ENCODE results near the gene FAM124B. TPM values are rescaled to one million over a fixed set of nuclear protein-coding genes. Genes with fewer than 3 reads are reported as not detected.

FAM124B gene
- total and polyA plus RNA-seq, 2 of the 8 experiments (the other 6 are each of a cell fraction or from before 2014, with no cell fraction given): 2.1 to 2.6 TPM

GRCh38 chr2:224421065-224421464 is 19.2 kb upstream of the FAM124B start:
- FAIRE-seq (no peak), DNase-seq (ENCODE audit: low read depth in 1 of 2, low spot score in 2 of 2) (no peak)
- H3K79me1 ChIP-seq (ENCODE audit: low read depth, low read length): no peaks in the 10 kb centered on the region
- POLR2A ChIA-PET (ENCODE audit: partially characterized antibody): interaction anchor here (1.4 kb wide), 1 partner anchor 22 kb away, joined by 4 read pairs; no protein-coding TSS in a partner anchor
- no peak for TF ChIP-seq CREB1 (IDR thresholded peaks at IDR 0.05)
- no peak for TF ChIP-seq EP300 (IDR thresholded peaks at IDR 0.05; ENCODE audit: borderline replicate concordance in 1 of 2, low read depth in 2 of 2, low read length in 2 of 2)
- no peak for TF ChIP-seq YY1 (IDR thresholded peaks at IDR 0.05; ENCODE audit: low read depth, low read length)
- TF ChIP-seq KDM5A (IDR thresholded peaks at IDR 0.05; ENCODE audit: low read length): no peak
- no peak for TF ChIP-seq SP1 (IDR thresholded peaks at IDR 0.05; ENCODE audit: low read depth, low read length)
- no peak for TF ChIP-seq BRCA1 (IDR thresholded peaks at IDR 0.05; ENCODE audit: low read depth, low read length)
- no peak for TF ChIP-seq SIX5 (IDR thresholded peaks at IDR 0.05; ENCODE audit: low read depth, low read length)
- no peak for TF ChIP-seq RXRA (IDR thresholded peaks at IDR 0.05; ENCODE audit: insufficient read depth, low read depth, low read length)
- TF ChIP-seq ATF2 (IDR thresholded peaks at IDR 0.05; ENCODE audit: low read length): no peak
- H3K14ac ChIP-seq (ENCODE audit: insufficient read length): no peak overlapping the region
- CTCF ChIA-PET (ENCODE audit: partially characterized antibody): interaction anchor here (0.8 kb wide), 1 partner anchor 37 kb away, joined by 4 read pairs; no protein-coding TSS in a partner anchor
- no peak overlapping the region for H4K8ac ChIP-seq (ENCODE audit: extremely low read depth, insufficient read depth, low read length)
- no peaks in the 10 kb centered on the region for H3K27me3 ChIP-seq (replicated peaks in 1 of 4; ENCODE audit: control insufficient read depth in 3 of 4, extremely low read depth in 1 of 4, insufficient read depth in 3 of 4, low read length in 3 of 4)
- H3K4me2 ChIP-seq (ENCODE audit: insufficient read depth in 1 of 2, low read depth in 2 of 2, low read length in 2 of 2): no peak overlapping the region
- H3K4me1 ChIP-seq (replicated peaks in 1 of 4; ENCODE audit: control insufficient read depth in 3 of 4, insufficient read depth in 4 of 4, low read length in 3 of 4): peaks cover 0 to 4% (median 0%) of the 10 kb centered on the region in 4 experiments; a peak in 1 of 7 replicates
- H2BK12ac ChIP-seq (ENCODE audit: low read depth, low read length): no peak overlapping the region
- H2BK5ac ChIP-seq (ENCODE audit: low read depth, low read length): no peak overlapping the region
- H4K5ac ChIP-seq (ENCODE audit: insufficient read length, low read depth, low read length): no peak overlapping the region
- H3K56ac ChIP-seq (replicated peaks; ENCODE audit: insufficient read length, low read depth, low read length): no peak overlapping the region
- no peaks in the 10 kb centered on the region for H4K20me1 ChIP-seq (replicated peaks in 1 of 2; ENCODE audit: control insufficient read depth in 1 of 2, insufficient read depth in 2 of 2, low read length in 2 of 2)
- no peak overlapping the region for H2BK15ac ChIP-seq (ENCODE audit: low read length)
- 0 out of 4 replicates have a peak, but pooled peaks cover 0 to 3% of the 10 kb centered on the region in 2 experiments for H3K9me3 ChIP-seq (ENCODE audit: insufficient read depth in 2 of 2, low read depth in 1 of 2, low read length in 1 of 2)
- H3K4me3 ChIP-seq (ENCODE audit: extremely low read depth in 1 of 4, insufficient read depth in 2 of 4, low read depth in 3 of 4, low read length in 4 of 4): no peak overlapping the region
- no peak overlapping the region for H3K9ac ChIP-seq (replicated peaks in 1 of 4; ENCODE audit: extremely low read depth in 1 of 4, low read depth in 3 of 4, low read length in 3 of 4)
- H3K23me2 ChIP-seq (ENCODE audit: low read depth, low read length): no peaks in the 10 kb centered on the region
- H2BK20ac ChIP-seq (ENCODE audit: low read length): no peak overlapping the region
- H2BK120ac ChIP-seq (replicated peaks; ENCODE audit: low read depth, low read length): no peak overlapping the region
- H3K36me3 ChIP-seq (ENCODE audit: control insufficient read depth in 2 of 4, insufficient read depth in 4 of 4, low read length in 3 of 4): 0 out of 8 replicates have a peak, but pooled peaks cover 0 to 2% (median 0%) of the 10 kb centered on the region in 4 experiments
- no peak overlapping the region for H3K27ac ChIP-seq (ENCODE audit: low read depth, low read length)
- WGBS, 2 experiments (ENCODE audit: extremely low coverage in 1 of 2, insufficient coverage in 1 of 2, insufficient read length in 1 of 2, insufficient replicate concordance in 2 of 2, low coverage in 1 of 2, low lambda C conversion rate in 2 of 2, missing lambda C conversion rate in 1 of 2): 83% methylated on average over 2 of the region's 2 CpGs; no CpG with 5 or more reads in 1 of the 2 experiments
- H3K4ac ChIP-seq (replicated peaks; ENCODE audit: insufficient read length, low read depth, low read length): no peak overlapping the region
- no peak overlapping the region for H4K91ac ChIP-seq (replicated peaks; ENCODE audit: insufficient read length, low read length)
- H3K18ac ChIP-seq (ENCODE audit: extremely low read depth, low read length): no peak overlapping the region
- no peaks in the 10 kb centered on the region for H3K79me2 ChIP-seq (ENCODE audit: control insufficient read depth in 1 of 2, insufficient read depth in 2 of 2, low read length in 2 of 2)
- H2AFZ ChIP-seq (ENCODE audit: low read length): no peak overlapping the region
- no peak overlapping the region for H2AK5ac ChIP-seq (ENCODE audit: low read depth, low read length)
- H3K23ac ChIP-seq (ENCODE audit: insufficient read length): no peak overlapping the region

All from H1 (cell line).